GM19463 (cell line): ENCODE results near the gene GSTP1.
"Not testable (repeated sequence)": the region's sequence is repeated elsewhere in the genome, so short reads cannot be mapped to it uniquely, and the experiment has no call there.

ENCODE experiments used
- ATAC-seq: cut with Tn5 transposase; IDR thresholded peaks from one replicate; pipeline ENCODE4 v1.9.1; 2021; ENCODE audit warnings: mild to moderate bottlenecking, moderate library complexity; ENCODE audit not compliant: unreplicated experiment

The GSTP1 gene

DNA sequence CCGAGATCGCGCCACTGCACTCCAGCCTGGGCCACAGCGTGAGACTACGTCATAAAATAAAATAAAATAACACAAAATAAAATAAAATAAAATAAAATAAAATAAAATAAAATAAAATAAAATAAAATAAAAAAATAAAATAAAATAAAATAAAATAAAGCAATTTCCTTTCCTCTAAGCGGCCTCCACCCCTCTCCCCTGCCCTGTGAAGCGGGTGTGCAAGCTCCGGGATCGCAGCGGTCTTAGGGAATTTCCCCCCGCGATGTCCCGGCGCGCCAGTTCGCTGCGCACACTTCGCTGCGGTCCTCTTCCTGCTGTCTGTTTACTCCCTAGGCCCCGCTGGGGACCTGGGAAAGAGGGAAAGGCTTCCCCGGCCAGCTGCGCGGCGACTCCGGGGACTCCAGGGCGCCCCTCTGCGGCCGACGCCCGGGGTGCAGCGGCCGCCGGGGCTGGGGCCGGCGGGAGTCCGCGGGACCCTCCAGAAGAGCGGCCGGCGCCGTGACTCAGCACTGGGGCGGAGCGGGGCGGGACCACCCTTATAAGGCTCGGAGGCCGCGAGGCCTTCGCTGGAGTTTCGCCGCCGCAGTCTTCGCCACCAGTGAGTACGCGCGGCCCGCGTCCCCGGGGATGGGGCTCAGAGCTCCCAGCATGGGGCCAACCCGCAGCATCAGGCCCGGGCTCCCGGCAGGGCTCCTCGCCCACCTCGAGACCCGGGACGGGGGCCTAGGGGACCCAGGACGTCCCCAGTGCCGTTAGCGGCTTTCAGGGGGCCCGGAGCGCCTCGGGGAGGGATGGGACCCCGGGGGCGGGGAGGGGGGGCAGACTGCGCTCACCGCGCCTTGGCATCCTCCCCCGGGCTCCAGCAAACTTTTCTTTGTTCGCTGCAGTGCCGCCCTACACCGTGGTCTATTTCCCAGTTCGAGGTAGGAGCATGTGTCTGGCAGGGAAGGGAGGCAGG is at the start of gene GSTP1:
Gene GSTP1, plus strand, starts transcription at position 566 of the 958 bp plus-strand sequence. Its CDS starts 32 bp downstream, at position 598.
- ATAC-seq, result peak; percentile 57

DNA sequence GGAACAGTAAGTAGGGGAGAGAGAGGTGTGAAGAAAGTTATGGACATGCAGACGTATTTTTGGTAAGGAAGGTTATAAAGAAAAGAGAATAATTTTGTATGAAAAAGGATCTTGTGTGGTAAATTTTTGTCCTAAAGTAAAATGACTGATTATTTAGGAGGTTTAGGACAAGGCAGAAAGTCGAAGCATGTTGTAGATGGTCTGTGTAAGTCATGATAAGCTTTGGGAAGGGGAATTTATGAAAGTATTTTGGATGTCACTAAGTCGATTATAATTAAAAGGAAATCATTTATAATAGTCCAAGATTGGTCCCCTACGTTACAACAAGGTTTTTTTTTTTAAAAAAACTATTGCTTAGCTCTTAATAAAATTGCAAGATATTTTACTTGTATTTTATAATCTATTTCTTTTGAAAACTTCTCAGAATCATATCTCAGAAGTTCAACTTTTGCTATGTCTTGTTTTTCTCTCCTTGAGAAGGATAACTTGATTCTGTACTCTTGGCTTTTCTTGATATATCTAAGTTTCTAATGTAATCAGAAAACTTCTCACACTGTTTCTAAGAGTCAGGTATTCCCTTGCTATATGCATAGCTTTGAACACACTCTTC is 49.4 kb upstream of the GSTP1 start:
- ATAC-seq, result no peak

GRCh38 chr11:67535561-67535960 is 48.1 kb upstream of the GSTP1 start:
- ATAC-seq, result no peak

DNA sequence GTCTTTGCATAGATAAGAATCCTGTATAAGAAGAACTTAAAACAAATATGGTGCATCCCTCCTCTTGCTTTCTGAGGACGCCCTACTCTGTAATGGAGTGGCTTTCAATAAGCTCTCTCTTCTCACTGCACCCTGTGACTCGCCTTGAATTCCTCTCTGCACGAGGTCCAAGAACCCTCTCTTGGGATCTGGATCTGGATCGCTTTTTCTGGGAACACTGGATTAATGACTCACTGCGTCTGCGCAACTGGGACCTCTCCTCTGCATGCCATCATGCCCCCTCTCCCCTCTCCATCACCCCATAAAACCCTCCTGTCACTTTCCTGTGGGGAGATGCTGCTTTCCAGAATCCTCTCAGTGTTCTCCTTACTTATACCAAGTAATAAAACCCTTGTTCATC is 45.3 kb upstream of the GSTP1 start:
- no peak for ATAC-seq

GRCh38 chr11:67538823-67539505 is 44.6 kb upstream of the GSTP1 start:
- no peak for ATAC-seq

- no peak for ATAC-seq
Measured at GRCh38 chr11:67539550-67539949, 44.1 kb upstream of the GSTP1 start.

DNA sequence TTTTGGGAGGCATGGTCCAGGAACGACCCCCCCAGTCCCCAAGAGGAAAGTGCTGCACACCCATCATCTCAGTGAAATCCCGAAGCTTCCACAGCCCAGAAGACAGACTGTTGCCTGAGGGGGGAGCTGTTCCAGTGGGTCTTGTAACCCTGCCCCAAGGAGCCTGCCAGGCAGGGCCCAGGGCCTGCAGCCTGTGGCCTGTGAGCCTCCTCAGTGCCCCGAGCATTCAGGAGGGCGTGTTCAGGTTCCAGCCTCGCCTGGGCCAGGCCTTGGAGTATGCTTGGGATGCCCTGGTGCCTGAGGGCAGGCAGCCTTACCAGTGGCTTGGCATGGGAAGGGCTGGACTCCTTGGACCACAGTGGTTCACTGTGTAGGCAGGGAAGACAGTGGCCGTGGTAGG is 42.4 kb upstream of the GSTP1 start:
- no peak for ATAC-seq

GRCh38 chr11:67542169-67542568 is 41.4 kb upstream of the GSTP1 start:
- ATAC-seq, result no peak

DNA sequence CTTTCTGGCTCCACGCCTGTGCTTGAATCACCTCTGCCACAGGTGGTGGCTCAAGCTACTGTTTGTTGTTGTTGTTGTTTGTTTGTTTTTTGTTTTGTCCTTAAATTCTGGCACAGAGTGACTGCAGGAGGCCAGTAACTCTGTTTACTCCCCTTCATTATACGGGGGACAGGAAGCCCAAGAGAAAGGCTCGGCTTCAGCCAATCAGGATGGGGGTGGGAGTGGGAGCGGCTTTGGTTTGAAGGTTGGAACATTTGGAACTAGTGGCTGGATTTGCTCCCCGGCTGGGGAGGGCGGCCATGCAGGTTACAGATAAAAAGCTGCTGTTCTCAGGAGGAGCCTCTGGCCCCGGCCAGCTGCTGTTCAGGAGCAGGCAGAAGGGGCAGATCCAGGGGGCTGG is 40.6 kb upstream of the GSTP1 start:
- ATAC-seq, result no peak

GRCh38 chr11:67543585-67543984 is 40.0 kb upstream of the GSTP1 start:
- ATAC-seq, result no peak

GRCh38 chr11:67544616-67545242 is 38.9 kb upstream of the GSTP1 start:
- ATAC-seq, result no peak

GRCh38 chr11:67545280-67545679 is 38.3 kb upstream of the GSTP1 start:
- ATAC-seq, result no peak

DNA sequence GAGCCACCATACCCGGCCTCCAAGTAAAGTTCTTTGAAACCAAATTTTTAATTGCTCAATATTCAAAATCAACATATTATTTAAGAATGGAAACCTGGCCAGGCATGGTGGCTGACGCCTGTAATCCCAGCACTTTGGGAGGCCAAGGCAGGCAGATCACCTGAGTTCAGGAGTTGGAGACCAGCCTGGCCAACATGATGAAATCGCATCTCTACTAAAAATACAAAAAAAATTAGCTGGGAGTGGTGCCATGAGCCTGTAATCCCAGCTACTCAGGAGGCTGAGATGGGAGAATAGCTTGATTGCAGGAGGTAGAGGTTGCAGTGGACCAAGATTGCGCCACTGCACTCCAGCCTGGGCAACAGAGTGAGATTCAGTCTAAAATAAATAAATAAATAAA is 35.5 kb upstream of the GSTP1 start:
- not testable (repeated sequence) for ATAC-seq

DNA sequence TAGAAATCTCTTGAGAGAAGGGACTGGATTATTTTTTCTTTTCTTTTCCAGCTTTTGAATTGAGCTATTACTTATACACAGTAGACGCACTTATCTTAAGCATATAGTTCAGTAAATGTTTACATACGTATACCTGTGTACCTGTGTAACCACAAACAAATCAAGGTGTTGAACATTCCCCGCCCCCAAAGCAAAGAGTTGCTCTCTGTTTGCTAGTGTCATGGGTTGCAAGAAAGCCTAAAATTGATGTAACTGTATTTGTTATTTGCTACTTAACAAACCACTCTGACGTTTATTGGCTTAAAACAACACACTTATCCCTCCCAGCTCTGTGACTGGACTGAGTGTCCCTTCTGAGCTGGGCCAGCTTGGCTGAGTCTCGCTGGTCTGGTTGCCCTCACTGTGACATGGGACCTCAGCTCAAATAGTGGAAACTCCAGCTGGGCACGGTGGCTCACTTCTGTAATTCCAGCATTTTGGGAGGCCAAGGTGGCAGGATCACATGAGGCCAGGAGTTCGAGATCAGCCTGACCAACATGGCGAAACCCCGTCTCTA is 35.0 kb upstream of the GSTP1 start:
- no peak for ATAC-seq

DNA sequence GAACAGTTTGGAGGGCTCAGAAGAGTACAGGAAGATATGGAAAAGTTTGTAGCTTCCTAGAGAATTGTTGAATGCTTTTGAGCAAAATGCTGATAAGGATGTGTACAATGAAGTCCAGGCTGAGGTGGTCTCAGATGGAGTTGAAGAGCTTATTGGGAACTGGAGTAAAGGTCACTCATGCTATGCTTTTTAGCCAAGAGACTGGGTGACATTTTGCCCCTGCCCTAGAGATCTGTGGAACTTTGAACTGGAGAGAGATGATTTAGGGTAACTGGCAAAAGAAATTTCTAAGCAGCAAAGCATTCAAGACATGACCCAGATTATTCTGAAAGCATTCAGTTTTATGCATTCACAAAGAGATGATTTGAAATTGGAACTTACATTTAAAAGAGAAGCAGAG is 32.5 kb upstream of the GSTP1 start:
- ATAC-seq, result no peak

DNA sequence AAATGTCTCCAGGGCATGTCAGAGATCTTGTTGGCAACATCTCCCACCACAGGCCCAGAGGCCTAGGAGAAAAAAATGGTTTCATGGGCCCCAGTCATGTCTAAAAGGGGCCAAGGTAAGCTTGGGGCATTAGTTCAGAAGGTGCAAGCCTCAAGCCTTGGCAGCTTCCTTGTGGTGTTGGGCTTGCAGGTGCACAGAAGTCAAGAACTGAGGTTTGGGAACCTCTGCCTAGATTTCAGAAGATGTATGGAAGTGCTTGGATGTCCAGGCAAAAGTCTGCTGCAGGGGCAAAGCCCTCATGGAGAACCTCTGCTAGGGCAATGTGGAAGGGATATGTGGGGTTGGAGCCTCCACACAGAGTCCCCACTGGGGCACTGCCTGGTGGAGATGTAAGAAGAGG is 31.9 kb upstream of the GSTP1 start:
- ATAC-seq, result not testable (repeated sequence)

DNA sequence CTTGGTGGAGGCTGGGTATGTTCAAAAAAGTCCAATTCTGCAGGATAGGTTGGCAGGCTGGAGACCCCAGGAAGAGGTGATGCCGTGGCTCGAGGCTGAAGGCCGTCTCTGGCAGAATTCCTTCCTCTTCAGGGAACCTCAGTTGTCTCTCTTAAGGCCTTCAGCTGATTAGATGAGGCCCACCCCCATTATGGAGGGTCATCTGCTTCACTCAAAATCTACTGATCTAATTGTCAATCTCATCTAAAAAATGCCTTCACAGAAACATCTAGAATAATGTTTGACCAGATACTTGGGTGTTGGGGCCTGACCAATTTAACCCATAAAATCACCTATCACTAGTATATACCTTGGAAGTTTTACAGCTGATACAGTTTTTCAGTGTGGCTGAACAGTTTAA is 27.4 kb upstream of the GSTP1 start:
- no peak for ATAC-seq

- ATAC-seq, result no peak
Measured at GRCh38 chr11:67558084-67558772, 25.4 kb upstream of the GSTP1 start.

DNA sequence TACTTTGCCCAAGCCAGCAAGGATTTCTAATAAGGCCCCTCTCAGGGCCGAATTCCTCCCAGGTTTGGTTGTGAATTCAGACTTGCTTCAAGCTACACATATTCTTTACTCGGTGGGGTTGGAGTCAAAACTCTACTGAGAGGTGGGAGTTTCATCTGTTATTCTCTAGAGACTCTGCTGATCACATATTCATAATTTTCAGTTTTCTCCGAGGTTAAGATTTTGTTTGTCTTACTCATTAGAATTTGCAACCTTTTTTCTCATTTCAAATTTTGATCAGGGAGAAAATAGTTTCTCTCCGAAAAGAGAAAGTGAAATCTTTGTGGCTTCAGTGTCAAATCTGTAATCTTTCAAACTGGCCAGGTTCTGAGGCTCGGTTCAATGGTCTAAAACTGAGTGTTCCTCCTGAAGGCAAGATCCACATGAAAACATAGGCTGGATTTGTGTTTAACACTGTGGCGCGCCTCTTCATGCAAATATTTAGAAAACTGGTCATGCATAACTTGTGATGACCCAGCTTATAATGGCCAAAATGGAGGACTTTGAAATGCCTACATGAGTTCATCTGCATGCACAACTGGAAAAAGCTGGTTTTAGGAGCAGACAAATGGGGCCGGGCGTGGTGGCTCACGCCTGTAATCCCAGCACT is 21.5 kb upstream of the GSTP1 start:
- no peak for ATAC-seq
